HG03378 (cell line): ENCODE results near the gene ALAS1.

Experiments used
- ATAC-seq: cut with Tn5 transposase; IDR thresholded peaks from one replicate; pipeline ENCODE4 v1.9.1; 2021; ENCODE audit warnings: mild to moderate bottlenecking, moderate library complexity; ENCODE audit not compliant: unreplicated experiment

Gene ALAS1

GRCh38 chr3:52248816-52249547 lies 51.0 kb downstream of the ALAS1 start:
- ATAC-seq, result no peak

- ATAC-seq, result no peak
These were observed 51.7 kb downstream of the ALAS1 start for GRCh38 chr3:52249683-52250082.

- no peak for ATAC-seq
These were observed 52.2 kb downstream of the ALAS1 start for GRCh38 chr3:52250122-52250521.

- peak; percentile 84 for ATAC-seq
These were observed 55.6 kb downstream of the ALAS1 start for GRCh38 chr3:52253314-52254304.

GRCh38 chr3:52254608-52255007 lies 56.6 kb downstream of the ALAS1 start:
- no peak for ATAC-seq

GRCh38 chr3:52256159-52256558 lies 58.2 kb downstream of the ALAS1 start:
- ATAC-seq, result no peak

- ATAC-seq, result no peak
These were observed 58.7 kb downstream of the ALAS1 start for GRCh38 chr3:52256622-52257021.

- no peak for ATAC-seq
These were observed 60.0 kb downstream of the ALAS1 start for GRCh38 chr3:52257911-52258310.

- ATAC-seq, result no peak
These were observed 61.1 kb downstream of the ALAS1 start for GRCh38 chr3:52259035-52259434.

- ATAC-seq, result no peak
These were observed 61.5 kb downstream of the ALAS1 start for GRCh38 chr3:52259448-52259847.

- ATAC-seq, result no peak
These were observed 64.5 kb downstream of the ALAS1 start for GRCh38 chr3:52262447-52262846.
